K562 (cell line): ENCODE measurements around the gene ZCCHC14. TPM values are rescaled to one million over a fixed set of nuclear protein-coding genes. Genes with fewer than 3 reads are reported as not detected.

ENCODE experiments used
- ADNP ChIP-seq: fragments of 200-800 bp; sonication (Bioruptor generic); IDR thresholded peaks from 2 replicates; pipeline ENCODE4 v1.6.1; 2016; ENCODE audit warnings: missing genetic modification characterization, missing compliant biosample characterization
- CBX3 ChIP-seq, 2 experiments: IDR thresholded peaks; 1 replicate in 1 of 2; 2 replicates in 1 of 2; pipeline ENCODE4 v1.6.1; 2012; ENCODE audit warnings: inconsistent platforms in 2 of 2, low read length in 2 of 2, borderline replicate concordance in 1 of 2, control low read depth in 1 of 2
- ELF1 ChIP-seq: fragments of 200-800 bp; sonication (Bioruptor generic); IDR thresholded peaks from 2 replicates; pipeline ENCODE4 v1.6.1; 2016; ENCODE audit warnings: missing genetic modification characterization, missing compliant biosample characterization
- EP400 ChIP-seq: fragments of 450-650 bp; IDR thresholded peaks from 2 replicates; pipeline ENCODE4 v1.6.1; 2017; ENCODE audit warnings: antibody characterized with exemption, mild to moderate bottlenecking, moderate library complexity
- GABPB2 ChIP-seq: fragments of 250-450 bp; sonication (Bioruptor Pico); conservative IDR thresholded peaks from 2 replicates; pipeline ENCODE4 v1.5.1; 2021; ENCODE audit warnings: mild to moderate bottlenecking
- GATAD2A ChIP-seq: fragments of 450-650 bp; IDR thresholded peaks from 2 replicates; pipeline ENCODE4 v1.6.1; 2017
- HDAC6 ChIP-seq: IDR thresholded peaks from 2 replicates; pipeline ENCODE4 v1.6.1; 2012; ENCODE audit warnings: low read depth, mild to moderate bottlenecking, control low read depth, inconsistent platforms, low read length, moderate library complexity
- HMG20B ChIP-seq: fragments of 250-450 bp; sonication (Bioruptor Pico); IDR thresholded peaks from 2 replicates; pipeline ENCODE4 v1.5.0; 2021; ENCODE audit warnings: mild to moderate bottlenecking
- HMGN3 ChIP-seq: IDR thresholded peaks from 2 replicates; pipeline ENCODE4 v1.6.1; 2011; ENCODE audit warnings: borderline replicate concordance, low read depth, mild to moderate bottlenecking, mixed read lengths, low read length; ENCODE audit not compliant: insufficient read length; ENCODE audit errors: extremely low read depth
- HNRNPL ChIP-seq: fragments of 200-400 bp; formaldehyde crosslinking; IDR thresholded peaks from 2 replicates; pipeline ENCODE4 v1.6.1; 2017; ENCODE audit warnings: low read depth, mild to moderate bottlenecking, low read length
- HSF4 ChIP-seq: fragments of 250-450 bp; sonication (Bioruptor Pico); IDR thresholded peaks from 2 replicates; pipeline ENCODE4 v2.1.2; 2022; ENCODE audit warnings: mild to moderate bottlenecking, moderate library complexity, borderline replicate concordance
- KDM1A ChIP-seq, 2 experiments: fragments of 450-650 bp; IDR thresholded peaks; 2 replicates each; pipeline ENCODE4 v1.6.1; 2016; ENCODE audit warnings: mild to moderate bottlenecking in 2 of 2
- MXD1 ChIP-seq: fragments of 250-450 bp; sonication (Bioruptor Pico); IDR thresholded peaks from 2 replicates; pipeline ENCODE4 v1.8.0; 2021; ENCODE audit warnings: borderline replicate concordance, mild to moderate bottlenecking, moderate library complexity; ENCODE audit not compliant: poor library complexity, severe bottlenecking
- NFE2L1 ChIP-seq: fragments of 450-650 bp; IDR thresholded peaks from 2 replicates; pipeline ENCODE4 v1.6.1; 2016; ENCODE audit warnings: missing genetic modification characterization, low read depth, mild to moderate bottlenecking, missing compliant biosample characterization, moderate library complexity, borderline replicate concordance
- SAP30 ChIP-seq: fragments of 200-600 bp; sonication (generic); IDR thresholded peaks from 2 replicates; pipeline ENCODE4 v1.6.1; 2012; ENCODE audit warnings: borderline replicate concordance, low read depth, mild to moderate bottlenecking, moderate library complexity, low read length, control low read depth, inconsistent platforms; ENCODE audit not compliant: insufficient read depth, poor library complexity, severe bottlenecking
- TAF9B ChIP-seq: fragments of 450-650 bp; IDR thresholded peaks from 2 replicates; pipeline ENCODE4 v1.6.1; 2018; ENCODE audit warnings: mild to moderate bottlenecking; ENCODE audit not compliant: partially characterized antibody
- ZBTB49 ChIP-seq: sonication (generic); formaldehyde crosslinking; IDR thresholded peaks from 2 replicates; pipeline ENCODE4 v1.8.0; 2022; ENCODE audit warnings: missing genetic modification reagents, mild to moderate bottlenecking, borderline replicate concordance
- ZBTB8A ChIP-seq: fragments of 450-650 bp; IDR thresholded peaks from 2 replicates; pipeline ENCODE4 v1.6.1; 2018; ENCODE audit warnings: mild to moderate bottlenecking, moderate library complexity; ENCODE audit not compliant: partially characterized antibody
- ZFP1 ChIP-seq: fragments of 450-650 bp; formaldehyde crosslinking; IDR thresholded peaks from 2 replicates; pipeline ENCODE4 v1.4.0; 2020; ENCODE audit warnings: mild to moderate bottlenecking, mixed read lengths
- ZNF121 ChIP-seq: sonication (generic); formaldehyde crosslinking; conservative IDR thresholded peaks from 2 replicates; pipeline ENCODE4 v1.8.0; 2022; ENCODE audit warnings: missing genetic modification reagents
- ZNF217 ChIP-seq: sonication (generic); formaldehyde crosslinking; IDR thresholded peaks from 2 replicates; pipeline ENCODE4 v1.8.0; 2022; ENCODE audit warnings: mild to moderate bottlenecking, missing genetic modification reagents
- ZNF224 ChIP-seq: sonication (generic); formaldehyde crosslinking; IDR thresholded peaks from 2 replicates; pipeline ENCODE4 v1.8.0; 2022; ENCODE audit warnings: mild to moderate bottlenecking, missing genetic modification reagents
- ZNF512 ChIP-seq: IDR thresholded peaks from 2 replicates; pipeline ENCODE4 v1.6.1; 2016; ENCODE audit warnings: missing genetic modification characterization, missing compliant biosample characterization
- ZSCAN29 ChIP-seq: fragments of 450-650 bp; IDR thresholded peaks from 2 replicates; pipeline ENCODE4 v1.6.1; 2017
- polyA plus RNA-seq, 8 experiments: library from polyadenylated mRNA; depleted of rRNA in 4 of 8; stranded (reverse) in 5 of 8; unstranded in 3 of 8; fragments of >200 nt; fragmentation: Nextera tagmentation in 2 of 8; fragmentation: Illumina TruSeq in 1 of 8; extraction: Ambion mirVana in 2 of 8; extraction: Trizol in 1 of 8; gene quantifications; 2 replicates each; pipeline versions ENCODE4 v1.2.1 to v1.2.3, GENCODE V29; 2011 to 2014; ENCODE audit warnings: inconsistent platforms in 1 of 8, missing spikeins in 1 of 8
- total RNA-seq, 7 experiments: library from RNA; depleted of rRNA in 6 of 7; stranded (reverse); fragments of >200 nt in 6 of 7; fragmentation: Illumina TruSeq in 2 of 7; extraction: Trizol in 2 of 7; gene quantifications; 2 replicates each; pipeline versions ENCODE4 v1.2.1 to v1.2.3, GENCODE V29; 2011 to 2021; ENCODE audit warnings: low replicate concordance in 1 of 7

The ZCCHC14 gene
- total and polyA plus RNA-seq, 9 of the 15 experiments (the other 6 are each of a cell fraction or from before 2014, with no cell fraction given) = 1.5 to 12.4 (median 2.9) TPM

GRCh38 chr16:87391324-87391949, 101.4 kb downstream of the ZCCHC14 start (continued):
- TF ChIP-seq MXD1 (CRISPR knock-in tag) (no peak), ZNF224 (no peak), GABPB2 (CRISPR knock-in tag) (no peak), ZNF217 (no peak), EP400 (no peak), HMGN3 (no peak), NFE2L1 (tag) (no peak), ELF1 (no peak), ADNP (tag) (no peak), ZBTB49 (CRISPR knock-in tag) (no peak), HMG20B (CRISPR knock-in tag) (no peak), ZNF512 (tag) (no peak), HDAC6 (no peak), HNRNPL (no peak), GATAD2A (0 out of 2 replicates have a peak, but pooled peaks have one; percentile 70), ZNF121 (CRISPR knock-in tag) (no peak), SAP30 (no peak), ZBTB8A (no peak), KDM1A (IDR thresholded peaks at IDR 0.05) (no peak), ZFP1 (no peak), ZSCAN29 (peak; percentile 62; the same call in 1 of the 2 replicates), TAF9B (no peak), CBX3 (IDR thresholded peaks at IDR 0.05; ENCODE audit: borderline replicate concordance in 1 of 2, low read length in 2 of 2) (no peak), HSF4 (CRISPR knock-in tag) (no peak; the same call in 1 of the 2 replicates)
